ENCODE data around the gene BCAS3. TPM values are rescaled to one million over a fixed set of nuclear protein-coding genes. Genes with fewer than 3 reads are reported as not detected.

BCAS3 gene
- total and polyA plus RNA-seq, 9 donors: 9.4 to 37.0 (median 21.6) TPM

DNA sequence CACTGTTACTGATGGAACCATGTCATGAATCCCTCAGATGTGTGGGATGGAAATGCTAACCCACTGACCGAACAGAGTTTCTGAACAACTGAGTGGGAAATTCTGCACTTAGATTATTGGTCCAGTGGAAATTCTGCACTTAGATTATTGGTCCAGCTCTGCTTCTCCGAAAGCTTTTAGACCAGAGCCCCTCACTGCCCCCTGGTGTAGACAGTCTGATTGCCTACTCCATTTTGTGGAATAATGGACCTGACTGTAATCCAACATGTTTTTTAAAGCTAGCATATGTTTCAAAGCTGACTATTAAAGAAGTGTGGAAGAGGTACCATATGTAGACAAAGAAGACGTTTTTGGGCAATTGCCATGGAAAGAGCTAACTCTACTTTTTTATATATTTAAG lies 671.7 kb downstream of the BCAS3 start:
- Histone ChIP-seq H3K4me3 (no peak overlapping the region), H3K27ac (no peak overlapping the region), H3K4me1 (ENCODE audit: insufficient read depth) (no peaks in the 10 kb centered on the region), H3K27me3 (no peaks in the 10 kb centered on the region), H3K9me3 (no peaks in the 10 kb centered on the region), H3K36me3 (no peaks in the 10 kb centered on the region)
- DNase-seq: no peak
- TF ChIP-seq EP300 (IDR thresholded peaks at IDR 0.05): no peak
- TF ChIP-seq CTCF (IDR thresholded peaks at IDR 0.05): no peak
- no peak for TF ChIP-seq POLR2A (IDR thresholded peaks at IDR 0.05)
- WGBS, 3 donors: 91 to 94% (median 93%) methylated on average over 3 of the region's 3 CpGs
- intact Hi-C loops (cut with DNase I): no loop called here

GRCh38 chr17:61351745-61352407 lies 674.2 kb downstream of the BCAS3 start:
- H3K9me3 ChIP-seq: no peaks in the 10 kb centered on the region
- 72 to 76% (median 75%) methylated on average over 5 of the region's 5 CpGs for WGBS, 3 donors
- H3K27me3 ChIP-seq: no peaks in the 10 kb centered on the region
- intact Hi-C loops (cut with DNase I): no loop called here
- no peaks in the 10 kb centered on the region for H3K4me1 ChIP-seq (ENCODE audit: insufficient read depth)
- TF ChIP-seq EP300 (IDR thresholded peaks at IDR 0.05) (no peak), POLR2A (IDR thresholded peaks at IDR 0.05) (no peak), CTCF (IDR thresholded peaks at IDR 0.05) (no peak)
- H3K36me3 ChIP-seq: no peaks in the 10 kb centered on the region
- DNase-seq: no peak
- H3K27ac ChIP-seq: no peak overlapping the region
- H3K4me3 ChIP-seq: no peak overlapping the region

DNA sequence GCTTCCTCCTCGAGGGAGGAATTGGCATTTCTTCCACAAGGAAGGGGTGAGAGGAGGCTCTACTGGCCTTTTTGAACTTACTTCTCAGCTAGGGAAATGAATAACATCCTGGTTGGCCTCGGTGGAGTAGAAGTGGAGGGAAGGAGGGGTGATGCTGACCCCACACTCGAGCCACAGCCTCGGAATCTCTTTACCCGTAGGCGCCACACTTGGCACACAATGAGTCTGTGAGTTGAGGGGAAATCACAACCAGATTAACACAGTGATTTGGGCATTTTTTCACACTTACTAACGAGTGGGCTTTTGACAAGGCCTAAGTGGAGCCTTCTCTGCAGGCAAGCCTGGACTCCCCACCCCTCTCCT lies 674.7 kb downstream of the BCAS3 start:
- Histone ChIP-seq H3K27ac (no peak overlapping the region), H3K4me3 (no peak overlapping the region), H3K4me1 (ENCODE audit: insufficient read depth) (no peaks in the 10 kb centered on the region), H3K27me3 (no peaks in the 10 kb centered on the region), H3K9me3 (no peaks in the 10 kb centered on the region), H3K36me3 (no peaks in the 10 kb centered on the region)
- DNase-seq: no peak
- 56 to 64% (median 62%) methylated on average over 7 of the region's 7 CpGs for WGBS, 3 donors
- TF ChIP-seq EP300 (IDR thresholded peaks at IDR 0.05) (no peak), POLR2A (IDR thresholded peaks at IDR 0.05) (no peak), CTCF (IDR thresholded peaks at IDR 0.05) (no peak)
- intact Hi-C loops (cut with DNase I): no loop called here

GRCh38 chr17:61352781-61353491 lies 675.3 kb downstream of the BCAS3 start:
- Histone ChIP-seq H3K9me3 (no peaks in the 10 kb centered on the region), H3K4me3 (no peak overlapping the region), H3K27me3 (no peaks in the 10 kb centered on the region), H3K36me3 (no peaks in the 10 kb centered on the region), H3K4me1 (ENCODE audit: insufficient read depth) (no peaks in the 10 kb centered on the region), H3K27ac (no peak overlapping the region)
- no peak for TF ChIP-seq EP300 (IDR thresholded peaks at IDR 0.05)
- TF ChIP-seq CTCF (IDR thresholded peaks at IDR 0.05): no peak
- TF ChIP-seq POLR2A (IDR thresholded peaks at IDR 0.05): no peak
- no peak for DNase-seq
- WGBS, 3 donors: 88 to 93% (median 93%) methylated on average over 12 of the region's 12 CpGs
- intact Hi-C loops (cut with DNase I): no loop called here

Data from ovary (tissue), 9 donors.